ENCODE measurements around the gene ING2. TPM values are rescaled to one million over a fixed set of nuclear protein-coding genes. Genes with fewer than 3 reads are reported as not detected.
"Not testable (repeated sequence)": the region's sequence is repeated elsewhere in the genome, so short reads cannot be mapped to it uniquely, and the experiment has no call there.

Gene ING2
- total and polyA plus RNA-seq, 4 experiments from 2014 or later: 8.9 to 18.6 (median 11.9) TPM

GRCh38 chr4:183546376-183546775, 41.5 kb downstream of the ING2 start:
- intact Hi-C loops (cut with micrococcal nuclease): no loop called here
- no peak overlapping the region for H3K4me3 ChIP-seq (ENCODE audit: low read length in 2 of 2)
- H3K4me1 ChIP-seq (ENCODE audit: insufficient read depth, low read length): no peaks in the 10 kb centered on the region
- H3K27me3 ChIP-seq (ENCODE audit: insufficient read depth, low read length): no peaks in the 10 kb centered on the region
- H3K27ac Mint-ChIP-seq: no peak overlapping the region
- CTCF ChIA-PET (ENCODE audit: partially characterized antibody): no interaction called here
- no peaks in the 10 kb centered on the region for H3K4me1 Mint-ChIP-seq
- H3K9me3 Mint-ChIP-seq: peaks cover 2 to 26% (median 17%) of the 10 kb centered on the region in 8 donors
- peaks cover 0 to 7% of the 10 kb centered on the region in 2 donors for H3K36me3 Mint-ChIP-seq
- DNase-seq: no peak
- H3K9me3 ChIP-seq (ENCODE audit: control insufficient read depth in 1 of 2, low read length in 2 of 2): no peaks in the 10 kb centered on the region
- POLR2A ChIA-PET (ENCODE audit: partially characterized antibody): no interaction called here
- H3K4me3 Mint-ChIP-seq: no peak overlapping the region
- H3K36me3 ChIP-seq (ENCODE audit: insufficient read depth, low read length): no peaks in the 10 kb centered on the region
- H3K27ac ChIP-seq (ENCODE audit: low read depth, low read length): no peak overlapping the region
- H3K27me3 Mint-ChIP-seq: peaks cover 29 to 33% of the 10 kb centered on the region in 2 donors

GRCh38 chr4:183548306-183548705, 43.4 kb downstream of the ING2 start:
- POLR2A ChIA-PET (ENCODE audit: partially characterized antibody): no interaction called here

GRCh38 chr4:183550345-183551093, 45.7 kb downstream of the ING2 start:
- intact Hi-C loops (cut with micrococcal nuclease): no loop called here
- no peak overlapping the region for H3K27ac ChIP-seq (ENCODE audit: low read depth, low read length)
- peaks cover 0 to 8% (median 2%) of the 10 kb centered on the region in 8 donors for H3K9me3 Mint-ChIP-seq
- H3K36me3 ChIP-seq (ENCODE audit: insufficient read depth, low read length): no peaks in the 10 kb centered on the region
- CTCF ChIA-PET (ENCODE audit: partially characterized antibody): interaction anchor here (0.7 kb wide), 1 partner anchor 46 kb away, joined by 3 read pairs; no protein-coding TSS in a partner anchor
- POLR2A ChIA-PET (ENCODE audit: partially characterized antibody): no interaction called here
- H3K27me3 ChIP-seq (ENCODE audit: insufficient read depth, low read length): no peaks in the 10 kb centered on the region
- no peak overlapping the region for H3K4me3 ChIP-seq (ENCODE audit: low read length in 2 of 2)
- H3K4me1 Mint-ChIP-seq: no peaks in the 10 kb centered on the region
- H3K27me3 Mint-ChIP-seq: peaks cover 14 to 22% of the 10 kb centered on the region in 2 donors
- peaks cover 0 to 3% of the 10 kb centered on the region in 2 donors for H3K36me3 Mint-ChIP-seq
- no peak overlapping the region for H3K27ac Mint-ChIP-seq
- H3K4me1 ChIP-seq (ENCODE audit: insufficient read depth, low read length): no peaks in the 10 kb centered on the region
- no peak overlapping the region for H3K4me3 Mint-ChIP-seq
- no peak for DNase-seq
- H3K9me3 ChIP-seq (ENCODE audit: control insufficient read depth in 1 of 2, low read length in 2 of 2): no peaks in the 10 kb centered on the region

More at GRCh38 chr4:183548306-183548705, 43.4 kb downstream of the ING2 start:
- Mint-ChIP-seq H3K4me1 (no peaks in the 10 kb centered on the region), H3K9me3 (peaks cover 2 to 25% (median 16%) of the 10 kb centered on the region in 8 donors), H3K27me3 (peaks cover 24 to 28% of the 10 kb centered on the region in 2 donors), H3K36me3 (peaks cover 0 to 7% of the 10 kb centered on the region in 2 donors), H3K27ac (no peak overlapping the region), H3K4me3 (no peak overlapping the region)
- CTCF ChIA-PET (ENCODE audit: partially characterized antibody): no interaction called here
- intact Hi-C loops (cut with micrococcal nuclease): no loop called here
- DNase-seq: no peak
- H3K4me3 ChIP-seq (ENCODE audit: low read length in 2 of 2): no peak overlapping the region
- no peaks in the 10 kb centered on the region for H3K9me3 ChIP-seq (ENCODE audit: control insufficient read depth in 1 of 2, low read length in 2 of 2)
- no peaks in the 10 kb centered on the region for H3K4me1 ChIP-seq (ENCODE audit: insufficient read depth, low read length)
- no peaks in the 10 kb centered on the region for H3K27me3 ChIP-seq (ENCODE audit: insufficient read depth, low read length)
- no peaks in the 10 kb centered on the region for H3K36me3 ChIP-seq (ENCODE audit: insufficient read depth, low read length)
- H3K27ac ChIP-seq (ENCODE audit: low read depth, low read length): no peak overlapping the region

GRCh38 chr4:183552274-183553146, 47.7 kb downstream of the ING2 start:
- intact Hi-C loops (cut with micrococcal nuclease): no loop called here
- Histone ChIP-seq H3K9me3 (ENCODE audit: control insufficient read depth in 1 of 2, low read length in 2 of 2) (no peaks in the 10 kb centered on the region), H3K27me3 (ENCODE audit: insufficient read depth, low read length) (no peaks in the 10 kb centered on the region), H3K4me1 (ENCODE audit: insufficient read depth, low read length) (no peaks in the 10 kb centered on the region), H3K27ac (ENCODE audit: low read depth, low read length) (no peak overlapping the region), H3K4me3 (ENCODE audit: low read length in 2 of 2) (no peak overlapping the region), H3K36me3 (ENCODE audit: insufficient read depth, low read length) (no peaks in the 10 kb centered on the region)
- peaks cover 0 to 4% (median 0%) of the 10 kb centered on the region in 8 donors for H3K9me3 Mint-ChIP-seq
- H3K4me3 Mint-ChIP-seq: no peak overlapping the region
- peaks cover 0 to 3% of the 10 kb centered on the region in 2 donors for H3K36me3 Mint-ChIP-seq
- H3K27ac Mint-ChIP-seq: peak overlapping the region in 1 of 7 donors; percentile 10
- ChIA-PET POLR2A (ENCODE audit: partially characterized antibody) (no interaction called here), CTCF (ENCODE audit: partially characterized antibody) (no interaction called here)
- H3K4me1 Mint-ChIP-seq: no peaks in the 10 kb centered on the region
- no peak for DNase-seq
- peaks cover 11 to 12% of the 10 kb centered on the region in 2 donors for H3K27me3 Mint-ChIP-seq

- H3K4me1 ChIP-seq (ENCODE audit: insufficient read depth, low read length); H3K27me3 ChIP-seq (ENCODE audit: insufficient read depth, low read length); H3K9me3 ChIP-seq (ENCODE audit: control insufficient read depth in 1 of 2, low read length in 2 of 2); CTCF ChIA-PET (ENCODE audit: partially characterized antibody); H3K4me3 ChIP-seq (ENCODE audit: low read length in 2 of 2); H3K4me3 Mint-ChIP-seq; H3K36me3 ChIP-seq (ENCODE audit: insufficient read depth, low read length); POLR2A ChIA-PET (ENCODE audit: partially characterized antibody); H3K9me3 Mint-ChIP-seq; H3K27ac ChIP-seq (ENCODE audit: low read depth, low read length); intact Hi-C loops (cut with micrococcal nuclease); H3K4me1 Mint-ChIP-seq; DNase-seq; H3K36me3 Mint-ChIP-seq; H3K27ac Mint-ChIP-seq: not testable (repeated sequence)
- peaks cover 8 to 10% of the 10 kb centered on the region in 2 donors for H3K27me3 Mint-ChIP-seq
Observed at GRCh38 chr4:183553147-183553478, 48.3 kb downstream of the ING2 start.

- ChIA-PET CTCF (ENCODE audit: partially characterized antibody) (no interaction called here), POLR2A (ENCODE audit: partially characterized antibody) (no interaction called here)
- Mint-ChIP-seq H3K36me3 (peaks cover 0 to 2% of the 10 kb centered on the region in 2 donors), H3K27me3 (peaks cover 5 to 7% of the 10 kb centered on the region in 2 donors), H3K4me3 (no peak overlapping the region), H3K4me1 (no peaks in the 10 kb centered on the region), H3K9me3 (peaks cover 0 to 2% (median 0%) of the 10 kb centered on the region in 8 donors), H3K27ac (no peak overlapping the region)
- Histone ChIP-seq H3K4me1 (ENCODE audit: insufficient read depth, low read length) (no peaks in the 10 kb centered on the region), H3K27me3 (ENCODE audit: insufficient read depth, low read length) (no peaks in the 10 kb centered on the region), H3K27ac (ENCODE audit: low read depth, low read length) (no peak overlapping the region), H3K36me3 (ENCODE audit: insufficient read depth, low read length) (no peaks in the 10 kb centered on the region), H3K9me3 (ENCODE audit: control insufficient read depth in 1 of 2, low read length in 2 of 2) (no peaks in the 10 kb centered on the region), H3K4me3 (ENCODE audit: low read length in 2 of 2) (no peak overlapping the region)
- no peak for DNase-seq
- intact Hi-C loops (cut with micrococcal nuclease): no loop called here
Observed at GRCh38 chr4:183553601-183554345, 48.9 kb downstream of the ING2 start.

GRCh38 chr4:183554346-183554686, 49.5 kb downstream of the ING2 start:
- no peak for DNase-seq
- ChIA-PET POLR2A (ENCODE audit: partially characterized antibody) (no interaction called here), CTCF (ENCODE audit: partially characterized antibody) (no interaction called here)
- H3K27me3 Mint-ChIP-seq: peaks cover 4 to 8% of the 10 kb centered on the region in 2 donors
- no peaks in the 10 kb centered on the region for H3K36me3 ChIP-seq (ENCODE audit: insufficient read depth, low read length)
- H3K4me3 Mint-ChIP-seq: no peak overlapping the region
- H3K36me3 Mint-ChIP-seq: no peaks in the 10 kb centered on the region
- H3K27ac ChIP-seq (ENCODE audit: low read depth, low read length): no peak overlapping the region
- peaks cover 0 to 2% (median 0%) of the 10 kb centered on the region in 8 donors for H3K9me3 Mint-ChIP-seq
- no peaks in the 10 kb centered on the region for H3K9me3 ChIP-seq (ENCODE audit: control insufficient read depth in 1 of 2, low read length in 2 of 2)
- H3K4me3 ChIP-seq (ENCODE audit: low read length in 2 of 2): no peak overlapping the region
- no peak overlapping the region for H3K27ac Mint-ChIP-seq
- intact Hi-C loops (cut with micrococcal nuclease): no loop called here
- no peaks in the 10 kb centered on the region for H3K4me1 Mint-ChIP-seq
- H3K27me3 ChIP-seq (ENCODE audit: insufficient read depth, low read length): no peaks in the 10 kb centered on the region
- no peaks in the 10 kb centered on the region for H3K4me1 ChIP-seq (ENCODE audit: insufficient read depth, low read length)

Data from CD4-positive, alpha-beta memory T cell (primary cell).